Globus pallidus (tissue), 1 donor: Measurements from ENCODE around the gene CPNE6.

Experiments used
- DNase-seq: peaks from one replicate; pipeline ENCODE4 v3.0.0-alpha.2; 2015; ENCODE audit warnings: low spot score

The CPNE6 gene

DNA sequence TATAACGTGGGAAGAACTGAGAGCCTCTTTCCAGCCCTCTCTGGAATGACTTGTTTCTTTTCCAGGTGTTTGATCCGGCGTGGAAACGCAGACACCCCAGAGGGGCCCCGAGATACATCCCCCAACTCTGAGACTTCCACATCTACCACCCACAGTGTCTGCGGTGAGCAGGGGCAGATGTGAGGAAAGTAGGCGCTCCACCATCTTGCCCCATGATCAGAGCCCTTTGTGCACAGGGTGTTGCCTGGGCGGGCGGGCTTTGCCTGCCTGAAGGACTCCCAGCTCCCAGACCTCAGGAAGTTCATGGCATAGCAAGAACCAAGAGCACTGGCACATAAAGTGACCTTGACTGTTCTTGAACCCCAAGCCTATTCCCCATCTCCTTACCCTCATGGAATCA is 16.7 kb upstream of the CPNE6 start:
- no peak for DNase-seq

DNA sequence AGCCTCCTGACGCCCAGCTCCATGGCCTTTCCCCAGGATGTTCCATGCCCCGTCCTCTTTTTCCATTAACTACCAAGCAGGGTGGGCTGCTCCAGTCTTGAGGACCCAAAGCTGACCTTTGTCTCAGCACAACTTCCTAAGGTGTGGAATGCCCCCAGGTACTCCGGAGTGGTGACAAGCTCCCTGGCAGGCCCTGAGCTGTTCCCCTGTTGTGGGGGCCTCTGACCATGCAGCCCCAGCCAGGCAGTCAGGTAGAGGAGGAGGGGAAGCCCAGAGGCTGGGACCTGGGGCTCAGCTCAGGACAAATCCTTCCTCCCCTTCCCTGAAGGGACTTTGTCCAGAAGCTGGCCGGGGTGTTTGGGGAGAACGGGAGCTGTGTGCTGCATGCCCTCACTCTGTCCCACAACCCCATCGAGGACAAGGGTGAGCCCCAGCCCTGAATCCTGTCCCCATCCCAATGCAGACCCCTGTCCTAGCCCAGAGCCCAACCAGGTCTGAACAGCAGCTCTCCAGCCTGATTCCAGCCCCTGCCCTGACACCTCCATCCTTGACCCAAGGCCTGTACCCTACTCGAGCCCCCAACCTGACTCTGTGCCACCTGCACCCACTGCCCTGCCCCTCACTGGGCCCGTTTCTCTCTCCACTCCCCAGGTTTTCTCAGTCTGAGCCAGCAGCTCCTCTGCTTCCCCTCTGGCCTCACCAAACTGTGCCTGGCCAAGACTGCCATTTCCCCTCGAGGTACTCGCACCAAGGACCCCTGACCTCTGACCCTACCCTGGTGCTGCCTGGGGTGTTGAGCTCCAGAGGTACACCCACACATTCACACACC is 15.2 kb upstream of the CPNE6 start:
- no peak for DNase-seq

DNA sequence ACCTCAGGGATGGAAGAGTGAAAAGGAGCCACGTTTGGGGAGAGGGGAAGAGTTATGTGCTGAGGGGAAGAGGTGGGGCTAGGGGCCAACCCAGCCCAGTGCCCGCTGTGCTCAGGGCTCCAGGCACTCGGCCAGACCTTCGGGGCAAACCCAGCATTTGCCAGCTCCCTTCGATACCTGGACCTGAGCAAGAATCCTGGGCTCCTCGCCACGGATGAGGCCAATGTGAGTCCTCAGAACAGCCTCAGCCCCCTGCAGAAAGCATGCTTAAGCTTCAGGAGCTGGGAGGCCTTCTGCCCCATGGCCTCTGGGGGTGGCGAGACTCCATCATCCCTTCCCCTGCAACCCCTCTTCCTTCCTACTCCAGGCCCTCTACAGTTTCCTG is 14.6 kb upstream of the CPNE6 start:
- no peak for DNase-seq

DNA sequence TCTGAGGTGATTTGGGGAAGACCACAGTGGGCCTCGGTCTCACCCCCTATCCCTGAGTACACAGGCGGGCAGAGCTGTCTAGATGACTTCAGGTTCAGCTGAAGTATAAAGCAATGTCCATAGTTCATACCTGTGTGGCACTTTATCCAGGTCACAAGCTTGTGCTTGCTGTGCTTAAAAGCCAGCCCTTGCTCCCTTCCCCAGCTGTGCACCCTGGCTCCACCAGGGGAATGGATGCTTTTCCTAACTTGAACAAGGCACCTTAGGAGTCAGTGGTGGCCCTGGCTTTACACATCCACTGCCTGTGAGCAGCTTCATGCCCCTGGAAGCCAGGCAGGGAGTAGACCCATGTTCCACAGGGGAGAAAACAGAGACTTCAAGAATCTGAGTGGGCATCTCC is 14.1 kb upstream of the CPNE6 start:
- no peak for DNase-seq

DNA sequence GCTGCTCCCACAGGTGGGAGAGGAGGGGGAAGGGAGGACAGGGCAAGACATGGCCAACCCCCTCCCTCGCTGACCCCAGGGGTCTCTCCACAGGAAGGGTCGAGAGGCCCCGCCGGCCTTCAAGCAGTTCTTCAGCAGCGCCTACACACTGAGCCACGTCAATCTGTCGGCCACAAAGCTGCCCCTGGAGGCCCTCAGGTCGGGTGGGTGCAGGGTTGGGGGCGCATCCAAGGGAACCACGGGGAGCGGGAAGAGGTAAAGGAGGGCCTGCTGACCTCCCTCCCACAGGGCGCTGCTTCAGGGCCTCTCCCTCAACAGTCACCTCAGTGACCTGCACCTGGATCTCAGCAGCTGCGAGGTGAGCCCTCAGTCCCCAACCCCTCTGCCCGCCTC is 13.5 kb upstream of the CPNE6 start:
- no peak for DNase-seq

DNA sequence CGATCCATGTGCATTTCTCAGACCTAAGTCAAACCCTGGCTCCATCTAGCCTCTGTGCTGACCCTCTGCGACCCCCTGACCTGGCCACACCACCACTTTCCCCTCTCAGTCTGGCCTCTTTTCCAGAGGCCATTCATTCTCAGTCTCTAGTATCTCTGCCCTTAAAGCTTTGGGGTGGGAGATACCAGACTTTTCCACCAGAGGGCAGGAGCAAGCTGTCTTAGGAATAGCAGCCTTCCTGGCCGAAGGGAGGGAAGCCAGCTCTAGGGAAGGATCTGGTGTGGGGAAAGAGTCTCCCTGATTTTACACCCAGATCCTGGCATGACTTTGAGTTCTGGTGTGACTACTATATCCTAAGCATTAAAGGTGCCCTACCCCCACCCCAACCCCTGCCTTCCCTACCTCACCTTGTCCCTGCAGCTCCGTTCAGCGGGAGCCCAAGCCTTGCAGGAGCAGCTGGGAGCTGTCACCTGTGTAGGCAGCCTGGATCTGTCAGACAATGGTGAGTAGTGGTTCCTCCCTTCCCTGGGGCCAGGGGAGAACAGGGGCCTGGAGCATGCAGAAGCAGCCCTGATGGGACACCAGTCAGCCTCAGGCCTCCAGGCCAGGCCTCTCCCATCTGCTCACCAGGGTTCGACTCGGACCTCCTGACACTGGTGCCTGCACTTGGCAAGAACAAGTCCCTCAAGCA is 13.0 kb upstream of the CPNE6 start:
- peak; percentile 81 for DNase-seq

DNA sequence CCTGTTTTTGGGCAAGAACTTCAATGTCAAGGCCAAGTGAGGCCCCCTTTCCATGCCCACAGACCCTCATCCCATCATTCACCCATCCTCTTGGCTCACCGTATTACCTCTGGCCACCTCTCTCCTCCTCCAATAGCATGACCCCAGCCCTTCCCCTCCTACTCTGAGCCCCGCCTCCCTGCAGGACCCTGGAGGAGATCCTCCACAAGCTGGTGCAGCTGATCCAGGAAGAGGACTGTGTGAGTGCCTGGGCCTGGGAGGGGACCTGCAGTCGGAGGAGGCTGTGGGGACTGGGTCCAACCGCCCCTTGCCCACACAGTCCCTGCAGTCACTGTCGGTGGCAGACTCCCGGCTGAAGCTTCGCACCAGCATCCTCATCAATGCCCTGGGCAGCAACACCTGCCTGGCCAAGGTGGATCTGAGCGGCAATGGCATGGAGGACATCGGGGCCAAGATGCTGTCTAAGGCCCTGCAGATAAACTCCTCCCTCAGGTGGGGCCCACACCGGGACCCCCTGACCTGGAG is 12.3 kb upstream of the CPNE6 start:
- DNase-seq, result no peak

DNA sequence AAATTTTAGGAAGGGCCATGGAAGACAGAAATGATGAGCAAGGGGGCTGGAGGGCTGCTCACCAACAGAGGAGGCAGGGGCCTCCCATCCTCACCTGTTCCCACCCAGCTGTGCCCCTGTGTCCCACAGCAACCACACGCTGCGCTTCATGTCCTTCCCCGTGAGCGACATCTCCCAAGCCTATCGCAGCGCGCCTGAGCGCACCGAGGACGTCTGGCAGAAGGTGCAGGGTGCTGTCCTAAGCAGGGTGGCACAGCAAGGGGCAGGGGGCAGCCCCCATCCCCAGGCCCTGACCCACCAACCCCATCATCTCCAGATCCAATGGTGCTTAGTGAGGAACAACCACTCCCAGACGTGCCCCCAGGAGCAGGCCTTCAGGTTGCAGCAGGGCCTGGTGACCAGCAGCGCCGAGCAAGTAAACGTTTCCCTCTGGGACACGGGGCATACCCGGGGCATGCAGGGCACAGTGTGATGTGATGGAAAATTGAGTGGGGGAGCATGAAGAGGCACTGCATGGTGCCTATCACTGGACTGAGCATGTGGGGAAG is 11.4 kb upstream of the CPNE6 start:
- no peak for DNase-seq

DNA sequence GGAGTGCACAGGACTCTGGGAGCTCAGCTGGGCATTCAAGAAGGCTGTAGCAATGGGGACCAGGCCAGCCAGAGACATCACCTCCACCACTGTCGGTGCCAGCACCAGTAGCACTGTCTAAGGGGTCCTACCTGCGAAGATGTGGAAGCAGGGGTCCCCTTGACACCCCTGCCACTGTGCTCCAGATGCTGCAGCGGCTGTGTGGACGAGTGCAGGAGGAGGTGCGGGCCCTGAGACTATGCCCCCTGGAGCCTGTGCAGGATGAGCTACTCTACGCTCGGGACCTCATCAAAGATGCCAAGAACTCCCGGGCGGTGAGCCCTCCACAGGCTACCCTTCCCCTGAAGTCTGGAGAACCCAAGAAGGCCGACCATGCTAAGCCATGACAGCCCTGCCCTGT is 10.9 kb upstream of the CPNE6 start:
- DNase-seq, result no peak

DNA sequence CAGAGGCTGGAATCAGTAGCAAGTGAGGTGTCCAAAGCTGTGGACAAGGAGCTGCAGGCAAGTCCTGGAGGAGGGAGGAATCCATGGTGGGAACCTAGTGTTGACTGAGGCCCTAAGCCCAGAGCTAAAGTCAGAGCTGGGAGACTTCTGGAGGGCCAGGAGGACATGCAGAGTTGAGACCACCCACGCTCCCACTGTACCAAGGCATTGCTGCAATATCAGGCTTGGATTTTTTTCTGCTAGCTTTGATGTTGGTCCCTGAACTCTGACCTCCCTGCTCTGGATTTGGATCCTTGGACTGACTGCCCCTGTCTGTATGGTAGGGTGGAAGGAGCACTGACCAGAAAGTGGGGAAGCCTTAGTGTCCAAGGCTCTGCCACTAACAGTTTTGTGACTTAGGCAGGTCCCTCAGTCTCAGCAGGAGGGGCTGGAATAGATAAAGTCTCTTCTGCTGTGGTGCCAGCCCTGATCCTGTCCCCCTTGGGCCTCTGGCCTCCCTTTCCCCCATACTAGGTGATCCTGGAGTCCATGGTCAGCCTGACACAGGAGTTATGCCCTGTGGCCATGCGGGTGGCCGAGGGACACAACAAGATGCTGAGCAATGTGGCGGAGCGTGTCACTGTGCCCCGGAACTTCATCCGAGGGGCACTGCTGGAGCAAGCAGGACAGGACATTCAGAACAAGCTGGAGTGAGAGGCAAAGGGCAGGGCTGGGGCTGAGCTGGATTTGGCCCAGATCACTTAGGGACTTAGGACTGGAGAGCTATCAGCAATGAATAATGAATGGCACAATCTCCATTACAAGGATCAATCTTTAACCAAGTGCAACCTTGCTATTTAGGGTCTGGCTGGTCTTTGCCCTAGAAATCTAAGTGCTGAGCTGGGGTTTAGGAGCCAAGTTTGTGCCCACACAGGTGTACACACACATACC is 10.1 kb upstream of the CPNE6 start:
- DNase-seq, result no peak

DNA sequence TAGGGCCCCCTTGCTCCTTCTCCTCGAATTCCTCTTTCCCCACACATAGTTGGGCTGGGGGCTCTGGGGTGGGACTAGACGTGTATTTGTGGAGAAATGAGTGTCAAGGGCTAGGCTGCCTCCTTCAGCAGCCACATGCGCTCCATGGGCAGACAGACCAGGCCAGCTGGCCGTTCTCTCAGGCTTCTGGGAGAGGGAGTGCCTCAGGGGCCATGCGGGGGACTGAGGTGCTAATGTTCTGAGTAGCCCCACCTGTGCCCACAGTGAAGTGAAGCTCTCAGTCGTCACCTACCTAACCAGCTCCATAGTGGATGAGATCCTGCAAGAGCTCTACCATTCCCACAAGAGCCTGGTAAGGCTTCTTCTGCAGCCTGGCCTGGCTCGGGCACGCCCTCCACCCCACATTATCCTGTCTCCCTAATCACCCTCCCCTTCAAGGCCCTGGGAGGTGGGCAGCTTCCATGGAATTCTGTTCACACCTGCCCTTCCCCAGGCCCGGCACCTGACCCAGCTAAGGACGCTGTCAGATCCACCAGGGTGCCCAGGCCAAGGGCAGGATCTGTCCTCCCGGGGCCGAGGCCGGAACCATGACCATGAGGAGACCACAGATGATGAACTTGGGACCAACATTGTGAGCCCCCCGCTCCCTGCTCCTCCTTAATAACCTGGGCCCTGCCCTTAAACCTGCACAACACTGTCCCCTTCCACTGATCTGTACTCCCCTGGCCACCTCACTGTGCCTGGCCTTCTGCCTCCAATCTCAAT is 9.0 kb upstream of the CPNE6 start:
- no peak for DNase-seq

DNA sequence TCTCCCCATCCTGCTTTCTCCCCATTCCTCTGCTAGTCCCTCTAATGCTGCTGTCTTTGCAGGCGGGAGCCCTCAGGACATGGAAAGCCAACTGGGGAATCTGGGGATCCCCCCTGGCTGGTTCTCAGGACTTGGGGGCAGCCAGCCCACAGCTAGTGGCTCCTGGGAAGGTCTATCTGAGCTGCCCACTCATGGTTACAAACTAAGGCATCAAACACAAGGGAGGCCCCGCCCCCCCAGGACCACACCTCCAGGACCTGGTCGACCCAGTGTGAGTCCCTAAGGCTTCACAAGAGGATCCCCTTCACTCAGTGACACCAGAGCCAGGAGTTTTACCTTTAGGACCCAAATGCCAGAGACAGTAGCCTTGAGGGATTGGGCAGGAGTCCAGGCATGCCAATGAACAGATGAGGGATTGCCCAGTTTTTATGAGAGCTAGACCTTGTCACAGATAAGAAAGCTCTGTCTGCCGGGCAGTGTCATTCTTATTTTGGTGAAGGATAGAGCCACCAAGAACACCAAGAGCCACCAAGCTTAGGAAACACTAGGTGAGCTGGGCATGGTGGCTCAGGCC is 8.0 kb upstream of the CPNE6 start:
- DNase-seq, result no peak

DNA sequence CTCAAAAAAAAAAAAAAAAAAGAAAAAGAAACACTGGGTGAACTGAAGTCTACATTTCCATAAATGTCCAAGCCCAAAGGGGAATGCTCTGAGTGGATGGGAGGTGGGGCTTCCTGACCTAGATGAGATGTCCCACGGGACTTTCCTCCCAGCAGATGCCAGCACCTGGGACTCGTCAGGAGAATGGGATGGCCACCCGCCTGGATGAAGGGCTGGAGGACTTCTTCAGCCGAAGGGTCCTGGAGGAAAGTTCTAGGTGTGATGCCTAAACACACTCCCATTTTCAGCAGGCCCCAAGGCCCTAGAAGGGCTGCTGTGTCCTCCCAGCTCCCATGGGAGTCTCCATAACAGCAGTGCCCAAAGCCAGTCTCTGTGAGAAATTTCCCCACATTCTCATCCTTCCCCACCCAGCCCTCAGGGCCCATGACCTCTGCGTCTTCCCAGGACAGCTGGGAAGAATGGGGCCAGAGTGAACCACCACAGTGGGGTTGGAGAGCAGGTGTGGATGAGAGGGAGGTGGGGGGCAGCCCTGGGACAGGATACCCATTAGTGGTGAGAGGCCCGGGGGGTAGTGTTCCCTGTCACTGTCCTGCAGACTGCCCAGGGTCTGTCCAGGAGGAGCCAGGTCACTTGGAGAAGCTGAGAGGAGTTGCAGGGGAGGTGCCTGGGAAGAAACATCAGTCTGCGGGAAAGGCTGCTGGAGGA is 7.1 kb upstream of the CPNE6 start:
- no peak for DNase-seq

DNA sequence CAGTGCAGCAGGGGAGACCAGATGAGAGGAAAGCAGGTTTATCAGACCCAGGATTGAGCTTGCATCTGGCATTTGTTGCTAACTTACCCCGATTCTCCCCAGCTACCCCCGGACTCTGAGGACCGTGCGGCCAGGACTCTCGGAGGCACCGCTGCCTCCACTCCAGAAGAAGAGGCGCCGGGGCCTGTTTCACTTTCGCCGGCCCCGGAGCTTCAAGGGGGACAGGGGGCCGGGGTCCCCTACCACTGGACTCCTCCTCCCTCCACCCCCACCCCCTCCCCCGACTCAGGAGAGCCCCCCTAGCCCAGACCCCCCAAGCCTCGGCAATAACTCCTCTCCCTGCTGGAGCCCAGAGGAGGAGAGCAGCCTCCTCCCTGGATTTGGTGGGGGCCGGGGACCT is 6.5 kb upstream of the CPNE6 start:
- DNase-seq, result no peak

DNA sequence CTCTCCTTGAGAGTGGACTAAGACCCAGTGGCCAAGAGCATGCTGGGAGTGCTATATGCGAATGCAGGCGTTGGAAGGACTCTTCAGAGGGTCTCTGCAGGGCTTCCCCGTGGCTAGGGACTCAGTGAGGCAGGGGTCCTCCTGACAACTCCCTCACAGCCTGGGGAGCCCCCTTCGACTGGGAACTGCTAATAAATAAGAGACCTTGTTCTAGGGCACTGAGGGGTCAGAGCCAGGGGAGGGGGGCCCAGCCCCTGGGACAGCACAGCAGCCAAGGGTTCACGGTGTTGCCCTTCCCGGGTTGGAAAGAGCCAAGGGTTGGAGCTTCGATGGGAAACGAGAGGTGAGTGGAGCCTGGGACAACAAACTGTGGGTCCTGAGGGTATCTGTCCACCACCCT is 6.0 kb upstream of the CPNE6 start:
- DNase-seq, result no peak

DNA sequence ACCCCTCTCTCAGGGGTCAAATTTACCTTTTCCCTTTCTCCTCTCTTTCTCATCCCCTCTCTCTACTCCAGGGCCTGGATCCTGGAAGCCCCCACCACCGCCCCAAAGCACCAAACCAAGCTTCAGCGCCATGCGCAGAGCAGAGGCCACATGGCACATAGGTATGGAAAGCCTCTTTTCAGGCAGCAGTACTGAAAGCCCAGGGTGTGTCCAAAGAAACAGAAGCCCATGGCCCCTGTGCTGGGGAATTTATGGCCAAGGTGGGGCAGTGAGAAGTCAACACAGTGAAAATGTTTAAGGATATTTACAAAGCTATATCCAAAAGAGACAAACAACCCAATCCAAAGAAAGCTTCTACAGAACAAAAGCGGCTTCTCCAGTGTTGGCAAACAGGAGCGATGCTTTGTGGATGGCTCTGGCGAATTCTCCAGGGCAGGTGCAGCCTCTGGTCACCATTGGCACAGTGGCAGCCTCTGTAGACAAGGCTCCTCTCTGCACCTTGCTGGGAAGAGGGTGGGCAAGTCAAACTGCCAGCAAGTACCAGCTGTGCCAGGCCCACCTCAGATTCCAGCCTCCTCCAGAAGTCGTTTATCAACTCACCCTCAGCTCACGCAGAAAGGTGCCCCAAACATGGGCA is 4.7 kb upstream of the CPNE6 start:
- DNase-seq, result no peak

DNA sequence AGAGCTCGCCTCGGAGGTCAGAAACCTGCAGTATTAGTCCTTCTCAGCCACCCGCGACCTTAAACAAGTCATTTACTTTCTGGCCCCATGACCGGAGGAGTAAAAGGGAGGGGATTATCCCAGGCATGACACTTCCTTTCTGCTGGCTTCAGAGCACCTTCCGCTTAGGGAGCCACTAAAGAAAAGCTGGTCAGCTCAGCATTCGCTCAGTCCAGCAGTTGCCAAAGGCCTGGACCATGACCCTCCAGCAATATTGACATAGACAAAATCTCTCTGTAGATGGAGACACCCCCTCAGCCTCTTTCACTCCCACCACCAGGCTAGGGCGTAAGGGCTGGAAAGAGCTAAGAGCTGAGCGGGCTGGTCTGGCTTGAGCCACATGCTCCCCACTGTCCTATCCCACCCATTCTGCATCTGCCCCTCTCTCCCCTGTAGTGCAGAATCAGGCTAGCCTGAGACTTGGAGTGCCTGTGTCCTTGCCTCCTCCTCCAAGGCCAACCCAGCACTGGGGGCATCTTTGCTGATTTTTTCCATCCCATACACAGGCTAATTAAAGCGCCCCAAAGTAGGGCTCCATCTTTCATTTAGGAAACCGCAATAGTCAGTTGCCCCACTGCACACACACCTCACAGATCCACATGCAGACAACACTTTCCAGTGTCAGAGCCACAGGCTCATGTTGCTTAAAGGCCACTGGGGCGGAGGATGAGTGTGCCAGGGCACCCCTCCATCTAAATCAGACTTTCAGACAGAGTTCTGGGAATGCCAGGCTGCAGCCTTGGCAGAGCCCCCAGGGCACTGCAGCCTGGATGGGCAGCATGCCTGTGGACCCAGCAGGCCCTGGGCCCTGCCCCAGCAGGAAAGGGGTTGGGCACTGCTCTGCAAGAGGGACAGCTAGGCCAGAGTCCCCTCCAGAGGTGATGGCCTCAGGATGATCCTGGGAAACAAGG is 4.0 kb upstream of the CPNE6 start:
- DNase-seq, result no peak

DNA sequence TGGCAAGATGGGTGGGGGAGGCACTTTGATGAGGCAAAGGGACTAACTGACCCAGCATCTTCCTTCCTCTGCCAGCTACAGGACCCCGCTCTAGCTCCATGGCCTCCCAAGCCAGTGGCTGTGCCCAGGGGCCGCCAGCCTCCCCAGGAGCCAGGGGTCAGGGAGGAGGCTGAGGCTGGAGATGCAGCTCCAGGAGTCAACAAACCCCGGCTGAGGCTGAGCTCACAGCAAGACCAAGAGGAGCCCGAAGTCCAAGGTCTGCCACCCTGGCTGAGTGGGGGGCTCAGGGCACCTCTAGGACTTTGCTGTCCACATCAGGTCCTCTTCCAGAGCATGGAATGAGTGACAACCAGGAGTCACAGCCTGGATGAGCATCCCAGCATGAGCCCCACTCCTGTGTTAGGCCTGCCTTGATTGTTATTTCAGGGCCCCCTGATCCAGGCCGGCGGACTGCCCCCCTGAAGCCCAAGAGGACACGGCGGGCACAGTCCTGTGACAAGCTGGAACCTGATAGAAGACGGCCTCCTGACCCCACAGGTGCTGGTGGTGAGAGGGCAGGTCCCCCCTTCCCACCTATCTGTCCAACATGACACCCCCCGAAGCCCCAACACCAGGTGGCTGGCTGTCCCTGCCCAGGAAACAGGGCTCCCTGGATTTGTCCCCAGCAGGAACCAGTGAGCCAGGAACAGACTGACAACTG is 2.5 kb upstream of the CPNE6 start:
- no peak for DNase-seq
